HepG2 (cell line): ENCODE data around the gene SMTNL1. TPM values are rescaled to one million over a fixed set of nuclear protein-coding genes. Genes with fewer than 3 reads are reported as not detected.
A peak's percentile ranks its signal among the peaks of the same experiment; 100 is the strongest.

Experiments
- ATAD3A ChIP-seq: sonication (generic); formaldehyde crosslinking; IDR thresholded peaks from 2 replicates; pipeline ENCODE4 v1.4.0; 2020; ENCODE audit warnings: missing genetic modification reagents
- KDM3A ChIP-seq: IDR thresholded peaks from 2 replicates; pipeline ENCODE4 v1.6.1; 2018; ENCODE audit warnings: low read depth, missing compliant biosample characterization
- NR2F6 ChIP-seq, 2 experiments: IDR thresholded peaks; 2 replicates each; pipeline ENCODE4 v1.6.1; 2016; ENCODE audit warnings: antibody characterized with exemption in 1 of 2, mild to moderate bottlenecking in 1 of 2
- RAD21 ChIP-seq: fragments of 450-650 bp; formaldehyde crosslinking; IDR thresholded peaks from 2 replicates; pipeline ENCODE4 v1.5.0; 2020; ENCODE audit warnings: mild to moderate bottlenecking
- RBFOX2 ChIP-seq: fragments of 200-400 bp; formaldehyde crosslinking; IDR thresholded peaks from 2 replicates; pipeline ENCODE4 v1.6.1; 2017; ENCODE audit warnings: low read depth, mild to moderate bottlenecking, low read length
- SATB2 ChIP-seq: sonication (generic); formaldehyde crosslinking; IDR thresholded peaks from 2 replicates; pipeline ENCODE4 v1.5.0; 2020; ENCODE audit warnings: missing genetic modification reagents
- XBP1 ChIP-seq: sonication (generic); formaldehyde crosslinking; IDR thresholded peaks from 2 replicates; pipeline ENCODE4 v1.5.0; 2020; ENCODE audit warnings: missing genetic modification reagents
- YEATS2 ChIP-seq: sonication (generic); formaldehyde crosslinking; IDR thresholded peaks from 2 replicates; pipeline ENCODE4 v1.4.0; 2020; ENCODE audit warnings: missing genetic modification reagents, borderline replicate concordance
- ZBTB1 ChIP-seq: sonication (generic); formaldehyde crosslinking; IDR thresholded peaks from 2 replicates; pipeline ENCODE4 v1.4.0; 2020; ENCODE audit warnings: missing genetic modification reagents, borderline replicate concordance
- ZBTB2 ChIP-seq: sonication (generic); formaldehyde crosslinking; IDR thresholded peaks from 2 replicates; pipeline ENCODE4 v1.8.0; 2022; ENCODE audit warnings: low read depth, missing genetic modification reagents
- ZNF124 ChIP-seq: sonication (generic); formaldehyde crosslinking; IDR thresholded peaks from 2 replicates; pipeline ENCODE4 v1.4.0; 2020; ENCODE audit warnings: missing genetic modification reagents
- ZNF264 ChIP-seq: sonication (generic); formaldehyde crosslinking; IDR thresholded peaks from 2 replicates; pipeline ENCODE4 v1.4.0; 2020; ENCODE audit warnings: missing genetic modification reagents
- ZNF30 ChIP-seq: sonication (generic); formaldehyde crosslinking; IDR thresholded peaks from 2 replicates; pipeline ENCODE4 v1.5.0; 2020; ENCODE audit warnings: mild to moderate bottlenecking, missing genetic modification reagents
- ZNF329 ChIP-seq: sonication (generic); formaldehyde crosslinking; IDR thresholded peaks from 2 replicates; pipeline ENCODE4 v1.9.0; 2021; ENCODE audit warnings: low read depth, mild to moderate bottlenecking, missing genetic modification reagents
- ZNF572 ChIP-seq: sonication (generic); formaldehyde crosslinking; IDR thresholded peaks from 2 replicates; pipeline ENCODE4 v1.5.1; 2020; ENCODE audit warnings: mild to moderate bottlenecking, missing genetic modification reagents
- ZNF777 ChIP-seq: sonication (generic); formaldehyde crosslinking; IDR thresholded peaks from 2 replicates; pipeline ENCODE4 v1.4.0; 2020; ENCODE audit warnings: missing genetic modification reagents
- ZZZ3 ChIP-seq: sonication (generic); formaldehyde crosslinking; IDR thresholded peaks from 2 replicates; pipeline ENCODE4 v1.4.0; 2020; ENCODE audit warnings: missing genetic modification reagents, mild to moderate bottlenecking, borderline replicate concordance
- polyA plus RNA-seq, 8 experiments: library from polyadenylated mRNA; depleted of rRNA in 3 of 8; stranded (reverse) in 7 of 8; unstranded in 1 of 8; fragments of >200 nt; fragmentation: Illumina TruSeq in 4 of 8; extraction: Trizol in 4 of 8; gene quantifications; 2 replicates each; pipeline versions ENCODE4 v1.2.1 to v1.2.3, GENCODE V29; 2011 to 2016; ENCODE audit warnings: low read depth in 4 of 8, missing spikeins in 1 of 8, mixed read lengths in 1 of 8; ENCODE audit not compliant: insufficient read depth in 1 of 8
- total RNA-seq, 5 experiments: library from RNA; depleted of rRNA; stranded (reverse); fragments of >200 nt; fragmentation: Illumina TruSeq; extraction: Trizol; gene quantifications; 2 replicates each; pipeline ENCODE4 v1.2.3, GENCODE V29; 2016; ENCODE audit warnings: low read depth in 1 of 5
- TF ChIP-seq, protein P1 (sequence below): sonication (generic); formaldehyde crosslinking; IDR thresholded peaks from 2 replicates; pipeline ENCODE4 v1.8.0; 2022; ENCODE audit warnings: missing genetic modification reagents, mild to moderate bottlenecking, inconsistent platforms, borderline replicate concordance
- TF ChIP-seq, protein P2 (sequence below): IDR thresholded peaks from 2 replicates; pipeline ENCODE4 v1.6.1; 2016; ENCODE audit warnings: missing compliant biosample characterization, missing genetic modification reagents, borderline replicate concordance
- TF ChIP-seq, protein P3 (sequence below): sonication (generic); formaldehyde crosslinking; IDR thresholded peaks from 2 replicates; pipeline ENCODE4 v1.4.0; 2020; ENCODE audit warnings: mild to moderate bottlenecking, missing genetic modification reagents
- TF ChIP-seq, protein P4 (sequence below): sonication (generic); formaldehyde crosslinking; IDR thresholded peaks from 2 replicates; pipeline ENCODE4 v1.4.0; 2020; ENCODE audit warnings: mild to moderate bottlenecking, missing genetic modification reagents

Gene SMTNL1
- total and polyA plus RNA-seq, 2 of the 13 experiments (the other 11 are each of a cell fraction or from before 2014, with no cell fraction given) = 0.04 TPM; not detected in 1

GRCh38 chr11:57567515-57568329, 30.3 kb downstream of the SMTNL1 start, which contains the start of gene UBE2L6 (continued):
- TF ChIP-seq, protein P1, sequence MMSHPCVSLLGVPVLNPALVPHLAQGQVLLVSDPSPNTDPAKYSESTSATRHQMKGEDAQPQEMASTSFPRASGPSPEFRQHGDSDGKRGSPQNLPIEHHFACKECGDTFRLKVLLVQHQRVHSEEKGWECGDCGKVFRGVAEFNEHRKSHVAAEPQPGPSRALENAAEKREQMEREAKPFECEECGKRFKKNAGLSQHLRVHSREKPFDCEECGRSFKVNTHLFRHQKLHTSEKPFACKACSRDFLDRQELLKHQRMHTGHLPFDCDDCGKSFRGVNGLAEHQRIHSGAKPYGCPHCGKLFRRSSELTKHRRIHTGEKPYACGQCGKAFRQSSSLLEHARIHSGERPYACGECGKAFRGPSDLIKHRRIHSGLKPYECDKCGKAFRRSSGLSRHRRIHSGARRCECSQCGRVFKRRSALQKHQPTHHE (CRISPR knock-in tag) = no peak
- TF ChIP-seq ZNF572 (peak; percentile 89; the same call in 1 of the 2 replicates), SATB2 (CRISPR knock-in tag) (no peak), YEATS2 (CRISPR knock-in tag) (no peak), ZNF124 (CRISPR knock-in tag) (no peak), ZZZ3 (no peak), ZBTB1 (no peak), NR2F6 (IDR thresholded peaks at IDR 0.05) (no peak), NR2F6 (CRISPR knock-in tag; IDR thresholded peaks at IDR 0.05) (no peak), ATAD3A (CRISPR knock-in tag) (no peak), RBFOX2 (no peak), KDM3A (CRISPR knock-in tag) (0 out of 2 replicates have a peak, but pooled peaks have one; percentile 37), ZNF329 (CRISPR knock-in tag) (no peak), ZBTB2 (CRISPR knock-in tag) (no peak), ZNF777 (CRISPR knock-in tag) (peak; percentile 95), XBP1 (CRISPR knock-in tag) (no peak), RAD21 (CRISPR knock-in tag) (no peak; the same call in 1 of the 2 replicates), ZNF264 (CRISPR knock-in tag) (no peak), ZNF30 (CRISPR knock-in tag) (no peak)
- TF ChIP-seq, protein P2, sequence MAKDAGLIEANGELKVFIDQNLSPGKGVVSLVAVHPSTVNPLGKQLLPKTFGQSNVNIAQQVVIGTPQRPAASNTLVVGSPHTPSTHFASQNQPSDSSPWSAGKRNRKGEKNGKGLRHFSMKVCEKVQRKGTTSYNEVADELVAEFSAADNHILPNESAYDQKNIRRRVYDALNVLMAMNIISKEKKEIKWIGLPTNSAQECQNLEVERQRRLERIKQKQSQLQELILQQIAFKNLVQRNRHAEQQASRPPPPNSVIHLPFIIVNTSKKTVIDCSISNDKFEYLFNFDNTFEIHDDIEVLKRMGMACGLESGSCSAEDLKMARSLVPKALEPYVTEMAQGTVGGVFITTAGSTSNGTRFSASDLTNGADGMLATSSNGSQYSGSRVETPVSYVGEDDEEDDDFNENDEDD (CRISPR knock-in tag) = 0 out of 2 replicates have a peak, but pooled peaks have one; percentile 13
- TF ChIP-seq, protein P3, sequence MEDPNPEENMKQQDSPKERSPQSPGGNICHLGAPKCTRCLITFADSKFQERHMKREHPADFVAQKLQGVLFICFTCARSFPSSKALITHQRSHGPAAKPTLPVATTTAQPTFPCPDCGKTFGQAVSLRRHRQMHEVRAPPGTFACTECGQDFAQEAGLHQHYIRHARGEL = no peak
- TF ChIP-seq, protein P4, sequence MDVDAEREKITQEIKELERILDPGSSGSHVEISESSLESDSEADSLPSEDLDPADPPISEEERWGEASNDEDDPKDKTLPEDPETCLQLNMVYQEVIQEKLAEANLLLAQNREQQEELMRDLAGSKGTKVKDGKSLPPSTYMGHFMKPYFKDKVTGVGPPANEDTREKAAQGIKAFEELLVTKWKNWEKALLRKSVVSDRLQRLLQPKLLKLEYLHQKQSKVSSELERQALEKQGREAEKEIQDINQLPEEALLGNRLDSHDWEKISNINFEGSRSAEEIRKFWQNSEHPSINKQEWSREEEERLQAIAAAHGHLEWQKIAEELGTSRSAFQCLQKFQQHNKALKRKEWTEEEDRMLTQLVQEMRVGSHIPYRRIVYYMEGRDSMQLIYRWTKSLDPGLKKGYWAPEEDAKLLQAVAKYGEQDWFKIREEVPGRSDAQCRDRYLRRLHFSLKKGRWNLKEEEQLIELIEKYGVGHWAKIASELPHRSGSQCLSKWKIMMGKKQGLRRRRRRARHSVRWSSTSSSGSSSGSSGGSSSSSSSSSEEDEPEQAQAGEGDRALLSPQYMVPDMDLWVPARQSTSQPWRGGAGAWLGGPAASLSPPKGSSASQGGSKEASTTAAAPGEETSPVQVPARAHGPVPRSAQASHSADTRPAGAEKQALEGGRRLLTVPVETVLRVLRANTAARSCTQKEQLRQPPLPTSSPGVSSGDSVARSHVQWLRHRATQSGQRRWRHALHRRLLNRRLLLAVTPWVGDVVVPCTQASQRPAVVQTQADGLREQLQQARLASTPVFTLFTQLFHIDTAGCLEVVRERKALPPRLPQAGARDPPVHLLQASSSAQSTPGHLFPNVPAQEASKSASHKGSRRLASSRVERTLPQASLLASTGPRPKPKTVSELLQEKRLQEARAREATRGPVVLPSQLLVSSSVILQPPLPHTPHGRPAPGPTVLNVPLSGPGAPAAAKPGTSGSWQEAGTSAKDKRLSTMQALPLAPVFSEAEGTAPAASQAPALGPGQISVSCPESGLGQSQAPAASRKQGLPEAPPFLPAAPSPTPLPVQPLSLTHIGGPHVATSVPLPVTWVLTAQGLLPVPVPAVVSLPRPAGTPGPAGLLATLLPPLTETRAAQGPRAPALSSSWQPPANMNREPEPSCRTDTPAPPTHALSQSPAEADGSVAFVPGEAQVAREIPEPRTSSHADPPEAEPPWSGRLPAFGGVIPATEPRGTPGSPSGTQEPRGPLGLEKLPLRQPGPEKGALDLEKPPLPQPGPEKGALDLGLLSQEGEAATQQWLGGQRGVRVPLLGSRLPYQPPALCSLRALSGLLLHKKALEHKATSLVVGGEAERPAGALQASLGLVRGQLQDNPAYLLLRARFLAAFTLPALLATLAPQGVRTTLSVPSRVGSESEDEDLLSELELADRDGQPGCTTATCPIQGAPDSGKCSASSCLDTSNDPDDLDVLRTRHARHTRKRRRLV (CRISPR knock-in tag) = no peak
